Activated T-helper 17 cell treated with anti-CD3 and anti-CD28 coated beads, Interleukin-2, amount 50 U/mL, for 72 hours (primary cell): ENCODE results near the gene TMC3. TPM values are rescaled to one million over a fixed set of nuclear protein-coding genes. Genes with fewer than 3 reads are reported as not detected.
A peak's percentile ranks its signal among the peaks of the same experiment; 100 is the strongest.

Experiments
- ATAC-seq: fragments of 150-1000 bp; cut with Tn5 transposase; replicated peaks from 2 replicates; pipeline ENCODE4 v1.10.0; 2021; ENCODE audit warnings: mild to moderate bottlenecking, moderate library complexity
- H3K27ac Mint-ChIP-seq: one replicate; pipeline ENCODE4 v1.8.0; 2022; ENCODE audit warnings: mixed read lengths
- H3K27me3 Mint-ChIP-seq: one replicate; pipeline ENCODE4 v1.8.0; 2022; ENCODE audit warnings: mixed read lengths
- H3K36me3 Mint-ChIP-seq: one replicate; pipeline ENCODE4 v1.8.0; 2022; ENCODE audit warnings: low read depth, mild to moderate bottlenecking, mixed read lengths
- H3K4me1 Mint-ChIP-seq: one replicate; pipeline ENCODE4 v1.8.0; 2022; ENCODE audit warnings: mixed read lengths
- H3K4me3 Mint-ChIP-seq: one replicate; pipeline ENCODE4 v1.8.0; 2022; ENCODE audit warnings: mild to moderate bottlenecking, mixed read lengths
- H3K9me3 Mint-ChIP-seq: one replicate; pipeline ENCODE4 v1.8.0; 2022; ENCODE audit warnings: mixed read lengths
- total RNA-seq, 2 donors: library from RNA; stranded (reverse); gene quantifications; one replicate each; pipeline ENCODE4 v1.2.3, GENCODE V29; 2022

The TMC3 gene
- total RNA-seq, 2 donors from 2014 or later, result not detected

DNA sequence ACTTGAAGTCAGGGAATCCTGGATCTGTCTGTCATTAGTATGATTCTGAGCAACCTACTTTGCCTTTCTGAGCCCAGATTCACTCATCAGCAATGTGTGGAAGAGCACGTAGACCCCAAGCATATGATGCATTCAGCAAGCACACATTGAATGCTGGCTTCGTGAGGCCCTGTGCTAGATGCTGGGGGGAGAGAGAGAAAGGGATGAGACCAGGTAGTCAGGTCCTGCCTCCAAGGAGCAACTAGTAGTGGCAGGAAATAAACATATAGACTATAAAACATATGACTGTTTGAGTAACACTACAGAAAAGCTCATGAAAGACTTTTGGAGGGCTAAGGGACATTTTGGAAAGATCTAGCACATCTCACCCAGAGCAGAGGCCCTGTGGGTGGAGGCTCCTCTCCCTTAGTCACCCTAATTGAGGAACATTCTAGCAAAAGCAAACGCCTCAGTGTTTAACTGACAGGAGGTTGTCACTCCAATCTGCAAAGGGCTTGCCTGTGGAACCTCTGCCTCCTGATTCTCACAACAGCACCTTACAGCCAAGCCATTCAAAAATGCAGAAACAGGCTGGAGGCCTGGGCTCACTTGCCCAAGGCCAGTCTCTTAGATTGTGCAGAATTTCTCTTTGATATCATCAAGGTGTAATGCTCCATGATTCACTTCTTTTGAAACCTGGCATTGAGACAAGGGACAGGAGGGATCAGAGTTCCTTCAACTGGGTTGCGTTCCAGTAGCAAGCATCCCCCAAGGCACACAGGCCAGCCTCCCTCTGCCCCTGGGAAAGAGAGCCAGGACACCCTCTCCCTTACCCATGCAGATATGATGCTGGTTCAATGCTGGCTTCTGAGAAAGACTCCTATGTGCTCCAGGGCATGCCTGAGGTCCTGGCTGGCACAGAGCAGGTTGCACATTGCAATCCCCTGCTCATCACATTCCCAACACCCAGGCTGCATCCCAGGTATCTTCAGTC, 76.1 kb downstream of the TMC3 start:
- peak overlapping the region; percentile 97 for H3K27ac Mint-ChIP-seq
- H3K4me1 Mint-ChIP-seq, result peaks cover 53% of the 10 kb centered on the region
- peak overlapping the region; percentile 99 for H3K4me3 Mint-ChIP-seq
- H3K36me3 Mint-ChIP-seq, result peaks cover 92% of the 10 kb centered on the region
- H3K9me3 Mint-ChIP-seq, result no peaks in the 10 kb centered on the region
- ATAC-seq, result peak; percentile 16
- H3K27me3 Mint-ChIP-seq, result no peaks in the 10 kb centered on the region

DNA sequence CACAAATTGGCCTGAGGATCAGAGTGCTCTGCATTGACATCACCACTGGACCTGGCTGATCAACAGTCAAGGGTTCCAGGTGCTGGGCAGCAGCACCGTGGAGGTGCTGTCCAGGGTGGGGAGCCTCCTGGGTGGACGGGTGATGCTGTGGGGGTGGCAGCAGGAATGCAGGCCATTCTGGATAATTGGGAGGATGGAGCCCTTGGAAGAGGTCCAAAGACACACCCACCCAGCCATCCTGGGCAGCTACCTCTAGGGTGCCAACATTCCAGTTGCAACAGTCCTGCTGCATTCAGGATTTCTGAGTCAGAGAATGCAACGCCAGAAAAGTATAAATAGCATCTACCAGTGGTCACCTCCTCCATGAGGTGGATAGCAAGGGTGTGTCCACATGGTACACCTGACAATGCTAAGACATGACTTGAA, 76.9 kb downstream of the TMC3 start:
- H3K27ac Mint-ChIP-seq, result peak overlapping the region; percentile 97
- peak overlapping the region; percentile 99 for H3K4me3 Mint-ChIP-seq
- H3K27me3 Mint-ChIP-seq, result no peaks in the 10 kb centered on the region
- peaks cover 90% of the 10 kb centered on the region for H3K36me3 Mint-ChIP-seq
- ATAC-seq, result no peak
- H3K4me1 Mint-ChIP-seq, result peaks cover 52% of the 10 kb centered on the region
- no peaks in the 10 kb centered on the region for H3K9me3 Mint-ChIP-seq

DNA sequence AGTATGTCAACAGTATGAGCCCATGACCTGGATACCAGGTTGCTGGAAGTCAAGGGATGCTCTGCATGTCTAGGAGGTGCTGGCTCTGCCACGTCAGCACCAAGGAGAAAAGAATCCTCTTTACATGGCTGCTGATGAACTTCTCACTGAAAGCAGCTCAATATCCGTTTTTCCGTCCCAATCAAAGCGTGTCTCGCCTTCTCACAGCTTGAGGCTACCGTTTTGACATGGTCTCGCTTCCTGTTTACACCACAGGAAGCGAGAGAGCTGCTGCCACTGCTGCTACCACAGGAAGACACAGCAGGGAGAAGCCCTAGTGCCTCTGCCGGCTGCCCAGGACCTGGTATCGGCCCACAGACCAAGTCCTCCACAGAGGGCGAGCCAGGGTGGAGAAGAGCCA, 77.3 kb downstream of the TMC3 start:
- Mint-ChIP-seq H3K4me3 (peak overlapping the region; percentile 99), H3K27ac (peak overlapping the region; percentile 97), H3K4me1 (peaks cover 47% of the 10 kb centered on the region), H3K9me3 (no peaks in the 10 kb centered on the region), H3K27me3 (no peaks in the 10 kb centered on the region), H3K36me3 (peaks cover 85% of the 10 kb centered on the region)
- peak; percentile 70 for ATAC-seq

DNA sequence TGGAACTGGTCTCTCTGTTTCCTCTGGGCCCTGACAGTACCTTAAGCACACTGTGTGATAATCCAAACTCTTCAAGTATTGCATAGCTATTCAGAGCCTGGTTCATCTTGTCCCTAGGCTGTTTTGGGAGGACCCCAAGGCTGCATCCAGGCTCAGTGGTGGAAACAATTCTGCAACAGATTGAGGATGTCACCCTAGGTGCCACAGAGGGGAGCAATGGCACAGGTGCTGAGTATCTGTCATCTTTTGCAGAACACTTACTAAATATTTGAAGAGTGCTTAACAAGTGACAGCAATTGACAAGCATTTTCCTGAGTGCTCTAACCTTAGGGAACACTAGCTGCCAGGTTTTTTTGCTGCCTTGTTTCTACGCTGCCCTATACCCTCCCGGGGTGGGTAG, 77.8 kb downstream of the TMC3 start:
- Mint-ChIP-seq H3K36me3 (peaks cover 80% of the 10 kb centered on the region), H3K4me1 (peaks cover 47% of the 10 kb centered on the region), H3K27ac (peak overlapping the region; percentile 97), H3K27me3 (no peaks in the 10 kb centered on the region), H3K4me3 (peak overlapping the region; percentile 99), H3K9me3 (no peaks in the 10 kb centered on the region)
- ATAC-seq, result no peak

DNA sequence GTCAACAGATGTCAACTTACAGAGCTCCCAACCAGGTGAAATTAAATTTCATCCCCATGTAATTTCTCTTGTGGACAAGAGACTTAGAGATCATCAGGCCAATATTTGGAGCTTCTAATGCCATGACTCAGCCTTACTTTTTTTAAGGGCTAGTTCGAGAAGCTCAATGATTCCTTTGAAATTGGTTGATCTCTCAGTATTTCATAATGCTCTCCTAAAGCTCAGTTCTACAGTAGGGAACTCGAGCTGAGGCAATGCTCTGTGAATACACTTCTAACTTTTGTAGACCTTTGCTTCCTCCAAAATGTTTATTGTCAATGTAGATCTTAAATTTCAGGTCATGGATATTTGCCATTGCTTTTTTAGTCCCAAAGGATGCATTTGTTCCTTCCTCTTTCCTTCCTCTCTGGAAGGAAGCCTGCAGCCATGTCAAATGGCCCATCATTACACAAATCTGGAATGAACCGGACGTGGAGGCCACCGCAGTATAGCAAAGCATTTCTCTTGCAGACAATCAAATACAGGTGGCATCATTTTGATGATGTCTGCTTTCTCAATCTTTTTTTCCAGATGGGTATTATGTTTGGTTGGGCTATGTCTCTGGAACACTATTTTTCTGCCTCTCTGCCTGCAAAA, 78.4 kb downstream of the TMC3 start:
- no peak for ATAC-seq
- Mint-ChIP-seq H3K27me3 (no peaks in the 10 kb centered on the region), H3K4me3 (peak overlapping the region; percentile 99), H3K36me3 (peaks cover 74% of the 10 kb centered on the region), H3K4me1 (peaks cover 46% of the 10 kb centered on the region), H3K9me3 (no peaks in the 10 kb centered on the region), H3K27ac (peak overlapping the region; percentile 97)

DNA sequence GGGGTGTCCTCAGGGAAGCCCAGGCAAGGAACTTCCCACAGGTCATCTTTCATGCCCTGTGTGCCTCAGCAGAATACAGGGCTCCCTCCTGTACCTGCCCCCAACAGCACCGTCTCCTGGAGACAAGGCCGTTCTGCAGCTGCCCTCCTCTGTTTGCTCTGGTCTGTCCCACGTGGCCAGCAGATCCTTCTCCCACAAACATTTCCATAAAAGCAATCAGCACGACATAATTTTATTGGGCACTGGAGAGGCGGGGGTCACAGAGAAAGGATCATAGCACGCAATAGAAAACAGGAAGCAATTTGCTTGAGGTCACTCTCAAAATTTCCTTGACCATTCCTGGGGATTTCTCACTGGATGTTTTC, 79.5 kb downstream of the TMC3 start:
- Mint-ChIP-seq H3K27me3 (no peaks in the 10 kb centered on the region), H3K36me3 (peaks cover 63% of the 10 kb centered on the region), H3K9me3 (no peaks in the 10 kb centered on the region), H3K4me3 (peak overlapping the region; percentile 99), H3K4me1 (peaks cover 51% of the 10 kb centered on the region), H3K27ac (peak overlapping the region; percentile 97)
- no peak for ATAC-seq

DNA sequence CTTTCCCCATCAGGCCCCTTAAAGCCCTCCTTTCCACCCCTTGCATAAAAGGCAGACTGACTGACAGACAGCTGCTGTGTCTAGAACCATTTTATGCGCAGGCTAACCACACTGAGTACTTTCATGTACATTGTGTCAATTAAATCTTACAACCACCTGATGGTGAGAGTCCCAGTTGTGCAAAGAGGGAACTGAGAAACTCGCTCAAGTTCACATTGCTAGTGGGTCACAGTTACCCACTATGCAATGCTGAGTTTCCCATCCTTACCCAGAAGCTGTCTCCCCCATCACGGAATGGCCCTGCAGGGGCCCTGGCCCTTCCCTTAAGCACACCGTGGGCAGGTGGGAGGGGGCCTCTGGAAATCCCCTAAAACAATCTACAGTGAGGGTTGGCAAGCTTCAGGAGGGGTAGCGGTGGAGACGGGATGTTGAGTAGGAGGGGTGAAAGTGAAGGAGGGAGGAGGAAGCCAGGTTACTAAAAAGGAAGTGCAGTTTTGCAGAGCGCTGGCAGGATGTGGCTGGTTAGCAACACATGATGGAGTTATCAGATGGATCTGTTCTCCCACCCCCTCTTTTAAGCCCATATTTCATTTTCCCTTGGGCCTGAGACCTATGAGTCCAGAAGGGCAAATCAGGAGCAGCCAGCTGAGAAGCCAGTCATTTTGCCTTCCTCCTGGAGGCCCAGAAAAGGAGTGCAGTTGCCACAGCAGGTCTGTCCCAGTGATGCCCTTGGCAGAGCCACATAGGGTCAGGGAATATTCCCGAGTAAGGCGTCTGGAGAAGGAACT, 80.1 kb downstream of the TMC3 start:
- Mint-ChIP-seq H3K36me3 (peaks cover 57% of the 10 kb centered on the region), H3K4me3 (peak overlapping the region; percentile 99), H3K9me3 (no peaks in the 10 kb centered on the region), H3K4me1 (peaks cover 51% of the 10 kb centered on the region), H3K27ac (peak overlapping the region; percentile 97), H3K27me3 (no peaks in the 10 kb centered on the region)
- ATAC-seq, result peak; percentile 61

DNA sequence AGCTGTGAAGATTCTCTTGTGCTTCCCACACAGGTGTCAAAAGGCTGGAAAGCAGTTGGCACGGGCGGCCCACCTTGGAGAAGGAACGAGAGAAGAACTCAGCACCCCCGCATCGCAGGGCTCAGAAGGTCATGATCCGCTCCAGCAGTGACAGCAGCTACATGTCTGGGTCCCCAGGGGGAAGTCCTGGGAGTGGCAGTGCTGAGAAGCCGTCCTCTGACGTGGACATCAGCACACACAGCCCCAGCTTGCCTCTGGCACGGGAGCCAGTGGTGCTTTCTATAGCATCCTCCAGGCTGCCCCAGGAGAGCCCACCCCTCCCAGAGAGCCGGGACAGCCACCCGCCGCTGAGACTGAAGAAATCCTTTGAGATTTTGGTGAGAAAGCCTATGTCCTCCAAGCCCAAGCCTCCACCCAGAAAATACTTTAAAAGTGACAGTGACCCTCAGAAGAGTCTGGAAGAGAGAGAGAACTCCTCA, 81.5 kb downstream of the TMC3 start:
- H3K4me1 Mint-ChIP-seq, result peaks cover 55% of the 10 kb centered on the region
- H3K36me3 Mint-ChIP-seq, result peaks cover 44% of the 10 kb centered on the region
- peak overlapping the region; percentile 97 for H3K27ac Mint-ChIP-seq
- H3K9me3 Mint-ChIP-seq, result peaks cover 3% of the 10 kb centered on the region
- peak overlapping the region; percentile 99 for H3K4me3 Mint-ChIP-seq
- ATAC-seq, result peak; percentile 53
- no peaks in the 10 kb centered on the region for H3K27me3 Mint-ChIP-seq

DNA sequence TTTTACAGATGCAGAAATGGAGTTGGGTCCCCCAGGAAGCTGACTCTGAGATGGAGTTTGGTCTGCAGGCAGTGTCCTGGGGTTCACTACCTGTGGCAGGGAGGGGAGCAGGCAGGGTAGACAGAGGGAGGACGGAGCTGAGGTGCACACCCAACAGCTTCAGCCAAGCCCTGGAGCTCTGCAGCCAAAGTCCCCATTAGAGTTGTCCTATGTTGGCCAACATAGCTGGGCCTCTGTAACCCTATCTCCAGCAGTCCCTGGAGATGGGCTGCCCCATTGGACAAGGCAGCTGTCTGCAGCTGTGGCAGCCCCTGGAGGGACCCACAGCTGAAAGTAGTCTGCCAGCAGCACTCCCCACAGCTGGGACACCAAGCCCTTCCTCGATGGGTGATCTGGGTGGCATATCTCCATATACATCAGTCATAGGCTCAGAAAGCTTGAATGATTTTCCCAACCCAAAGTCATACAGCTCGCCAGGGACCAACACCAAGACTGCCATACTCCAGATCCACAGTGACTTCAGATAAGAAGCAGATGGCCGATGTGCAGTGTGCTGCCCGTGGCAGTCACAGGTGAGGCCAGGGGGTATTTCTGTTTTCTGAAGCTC, 82.0 kb downstream of the TMC3 start:
- Mint-ChIP-seq H3K36me3 (peaks cover 38% of the 10 kb centered on the region), H3K4me3 (peak overlapping the region; percentile 99), H3K9me3 (peaks cover 6% of the 10 kb centered on the region), H3K27ac (peak overlapping the region; percentile 97), H3K4me1 (peaks cover 58% of the 10 kb centered on the region), H3K27me3 (no peaks in the 10 kb centered on the region)
- no peak for ATAC-seq

DNA sequence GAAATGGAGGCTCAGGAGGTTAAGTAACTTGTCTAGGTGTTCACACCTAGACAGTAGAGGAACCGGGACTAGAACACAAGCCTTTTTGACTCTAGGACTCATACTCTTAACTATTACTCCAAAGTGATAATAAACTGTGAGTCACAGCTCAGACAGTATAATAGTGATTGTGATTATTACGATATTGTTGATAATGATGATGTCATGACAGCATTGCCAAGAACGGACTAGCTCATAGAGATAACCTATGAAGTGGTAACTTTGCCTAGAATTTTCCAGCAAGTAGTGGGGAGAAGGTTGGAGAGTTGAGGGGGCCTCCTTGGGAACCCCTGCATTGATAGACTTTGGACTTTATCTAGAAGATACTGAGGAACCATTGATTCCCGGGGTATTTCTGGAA, 84.1 kb downstream of the TMC3 start:
- peaks cover 60% of the 10 kb centered on the region for H3K4me1 Mint-ChIP-seq
- H3K4me3 Mint-ChIP-seq, result no peak overlapping the region
- H3K9me3 Mint-ChIP-seq, result peaks cover 10% of the 10 kb centered on the region
- H3K36me3 Mint-ChIP-seq, result peaks cover 17% of the 10 kb centered on the region
- H3K27me3 Mint-ChIP-seq, result no peaks in the 10 kb centered on the region
- no peak overlapping the region for H3K27ac Mint-ChIP-seq
- no peak for ATAC-seq

DNA sequence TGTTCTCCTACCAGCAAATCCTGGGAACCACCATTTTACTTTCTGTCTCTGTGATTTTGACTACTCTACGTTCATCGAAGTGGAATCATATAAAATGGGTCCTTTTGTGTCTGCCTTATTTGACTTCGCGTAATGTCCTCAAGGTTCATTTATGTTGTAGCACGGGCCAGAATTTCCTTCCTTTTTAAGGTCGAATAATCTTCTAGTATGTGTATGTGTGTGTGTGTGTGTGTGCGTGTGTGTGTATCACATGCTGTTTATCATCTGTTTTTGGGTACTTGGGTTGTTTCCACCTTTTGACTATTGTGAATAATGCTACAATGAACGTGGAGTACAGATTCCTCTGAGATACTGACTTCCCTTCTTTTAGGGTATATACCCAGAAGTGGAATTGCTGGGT, 85.4 kb downstream of the TMC3 start:
- Mint-ChIP-seq H3K4me1 (peaks cover 48% of the 10 kb centered on the region), H3K9me3 (peaks cover 10% of the 10 kb centered on the region), H3K4me3 (no peak overlapping the region), H3K27me3 (no peaks in the 10 kb centered on the region), H3K36me3 (peaks cover 6% of the 10 kb centered on the region), H3K27ac (no peak overlapping the region)
- no peak for ATAC-seq

DNA sequence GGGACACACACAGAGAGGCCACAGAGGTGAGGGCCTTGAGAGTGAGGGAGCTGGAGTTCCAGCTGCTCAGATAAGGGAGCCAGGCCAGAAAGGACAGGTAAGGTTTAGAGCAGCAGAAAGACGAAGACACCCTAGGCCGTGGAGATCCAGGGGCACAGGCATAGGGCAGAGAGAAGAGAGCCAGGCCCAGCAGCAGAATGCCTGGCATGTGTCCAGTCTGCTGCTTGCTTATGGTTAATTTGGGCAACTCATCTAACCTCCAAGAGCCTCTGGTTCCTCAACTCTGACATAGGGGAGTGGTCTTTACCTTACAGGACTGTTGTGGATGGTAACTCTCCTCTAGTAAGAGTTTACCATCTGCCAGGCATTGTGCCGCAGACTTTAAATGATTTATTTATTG, 86.0 kb downstream of the TMC3 start:
- no peak overlapping the region for H3K27ac Mint-ChIP-seq
- ATAC-seq, result no peak
- no peaks in the 10 kb centered on the region for H3K27me3 Mint-ChIP-seq
- peak overlapping the region; percentile 75 for H3K4me3 Mint-ChIP-seq
- H3K9me3 Mint-ChIP-seq, result peaks cover 10% of the 10 kb centered on the region
- H3K4me1 Mint-ChIP-seq, result peaks cover 47% of the 10 kb centered on the region
- H3K36me3 Mint-ChIP-seq, result peaks cover 5% of the 10 kb centered on the region

DNA sequence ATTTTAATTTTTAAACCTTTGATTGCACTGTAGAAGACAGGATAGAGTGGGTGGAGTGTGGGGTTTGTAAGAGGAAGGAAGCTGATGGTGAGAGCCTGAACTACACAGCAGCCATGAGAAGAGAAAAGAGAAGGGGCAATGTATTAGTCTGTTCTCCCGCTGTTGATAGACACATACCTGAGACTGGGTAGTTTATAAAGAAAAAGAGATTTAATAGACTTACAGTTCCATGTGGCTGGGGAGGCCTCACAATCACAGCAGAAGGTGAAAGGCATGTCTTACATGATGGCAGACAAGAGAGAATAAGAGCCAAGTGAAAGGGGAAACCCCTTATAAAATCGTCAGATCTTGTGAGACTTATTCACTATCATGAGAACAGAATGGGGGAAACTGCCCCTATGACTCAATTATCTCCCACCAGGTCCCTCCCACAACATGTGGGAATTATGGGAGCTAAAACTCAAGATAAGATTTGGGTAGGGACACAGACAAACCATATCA, 87.3 kb downstream of the TMC3 start:
- ATAC-seq, result peak; percentile 89
- Mint-ChIP-seq H3K27me3 (no peaks in the 10 kb centered on the region), H3K4me1 (peaks cover 42% of the 10 kb centered on the region), H3K4me3 (peak overlapping the region; percentile 75), H3K36me3 (no peaks in the 10 kb centered on the region), H3K27ac (peak overlapping the region; percentile 84), H3K9me3 (peaks cover 10% of the 10 kb centered on the region)

DNA sequence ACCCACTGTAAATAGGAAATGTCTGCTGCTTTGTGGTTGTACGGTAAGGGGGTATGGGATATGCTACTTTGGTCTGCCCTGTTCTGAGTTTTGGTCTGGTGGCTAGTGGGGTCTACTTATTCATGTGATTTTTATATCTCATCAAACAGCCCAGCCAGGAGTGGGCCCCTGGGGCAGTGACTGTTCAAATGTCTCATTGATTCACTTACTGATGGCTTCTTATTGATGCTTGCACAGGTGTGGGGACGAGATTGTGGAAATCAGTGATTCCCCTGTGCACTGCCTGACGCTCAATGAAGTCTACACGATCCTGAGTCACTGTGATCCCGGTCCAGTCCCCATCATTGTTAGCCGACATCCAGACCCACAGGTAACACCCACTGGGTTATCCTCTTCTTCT, 88.6 kb downstream of the TMC3 start:
- Mint-ChIP-seq H3K4me3 (peak overlapping the region; percentile 75), H3K4me1 (peaks cover 35% of the 10 kb centered on the region), H3K36me3 (no peaks in the 10 kb centered on the region), H3K9me3 (peaks cover 10% of the 10 kb centered on the region), H3K27me3 (no peaks in the 10 kb centered on the region), H3K27ac (peak overlapping the region; percentile 26)
- ATAC-seq, result no peak
